NCI-H187 (cell line): ENCODE measurements around the gene ASTN1.
"Not testable (repeated sequence)": the region's sequence is repeated elsewhere in the genome, so short reads cannot be mapped to it uniquely, and the experiment has no call there.

ENCODE experiments used
- DNase-seq, 2 experiments: peaks; one replicate each; lab custom pipeline; 2025; lab: John Stamatoyannopoulos, UW

Gene ASTN1

DNA sequence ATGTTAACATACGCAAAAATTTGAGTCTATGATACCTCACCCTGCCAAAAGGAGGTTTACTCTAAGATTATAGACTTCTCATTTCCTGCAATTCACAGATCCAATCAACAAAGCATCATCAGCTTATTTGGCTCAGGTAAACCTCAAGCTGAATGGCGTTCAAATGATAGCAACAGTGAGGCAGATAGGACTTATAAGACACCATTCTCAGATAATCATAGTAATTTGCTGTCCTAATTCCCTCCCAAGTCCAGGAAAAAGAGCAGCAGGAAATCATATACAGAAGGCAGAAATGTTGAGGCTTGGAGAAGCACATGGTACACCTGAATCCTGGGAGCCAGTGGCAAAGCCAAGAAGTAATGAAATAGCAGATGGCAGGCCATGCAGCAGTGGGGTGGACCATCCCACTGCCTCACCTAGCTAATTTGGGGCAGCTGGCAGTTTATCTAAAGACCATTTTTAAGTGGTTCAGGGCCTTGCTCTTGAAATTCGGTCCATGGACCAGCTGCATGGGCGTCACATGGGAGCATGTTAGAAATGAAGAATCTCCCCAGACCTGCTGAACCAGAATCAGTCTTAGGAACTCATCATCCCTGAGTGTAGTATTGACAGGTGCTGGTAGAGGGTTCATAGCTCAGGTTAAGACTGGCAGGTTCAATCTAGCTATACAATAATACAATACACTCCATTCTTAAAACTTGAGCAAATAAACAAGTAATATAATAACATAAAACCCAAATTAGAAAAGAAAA lies 57.7 kb downstream of the ASTN1 start:
- no peak for DNase-seq

DNA sequence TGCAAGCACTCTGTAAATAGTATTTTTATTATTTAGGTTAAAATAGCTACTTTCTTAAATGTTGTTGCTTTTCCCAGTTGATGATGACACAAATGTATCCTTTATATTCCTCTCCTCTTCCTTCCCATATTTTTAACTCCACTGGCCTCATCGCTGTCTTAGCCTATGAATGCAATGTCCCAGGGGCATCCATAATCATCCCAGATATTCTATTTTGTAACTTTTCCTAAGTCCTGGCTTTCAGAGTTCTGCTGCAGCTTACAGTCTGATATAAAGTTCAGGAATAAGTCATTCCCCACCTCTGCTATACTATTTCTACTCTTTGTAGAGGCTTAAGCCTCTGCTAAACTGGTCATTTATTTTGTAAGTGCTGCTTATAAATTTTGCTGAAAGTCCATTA lies 58.3 kb downstream of the ASTN1 start:
- no peak for DNase-seq

DNA sequence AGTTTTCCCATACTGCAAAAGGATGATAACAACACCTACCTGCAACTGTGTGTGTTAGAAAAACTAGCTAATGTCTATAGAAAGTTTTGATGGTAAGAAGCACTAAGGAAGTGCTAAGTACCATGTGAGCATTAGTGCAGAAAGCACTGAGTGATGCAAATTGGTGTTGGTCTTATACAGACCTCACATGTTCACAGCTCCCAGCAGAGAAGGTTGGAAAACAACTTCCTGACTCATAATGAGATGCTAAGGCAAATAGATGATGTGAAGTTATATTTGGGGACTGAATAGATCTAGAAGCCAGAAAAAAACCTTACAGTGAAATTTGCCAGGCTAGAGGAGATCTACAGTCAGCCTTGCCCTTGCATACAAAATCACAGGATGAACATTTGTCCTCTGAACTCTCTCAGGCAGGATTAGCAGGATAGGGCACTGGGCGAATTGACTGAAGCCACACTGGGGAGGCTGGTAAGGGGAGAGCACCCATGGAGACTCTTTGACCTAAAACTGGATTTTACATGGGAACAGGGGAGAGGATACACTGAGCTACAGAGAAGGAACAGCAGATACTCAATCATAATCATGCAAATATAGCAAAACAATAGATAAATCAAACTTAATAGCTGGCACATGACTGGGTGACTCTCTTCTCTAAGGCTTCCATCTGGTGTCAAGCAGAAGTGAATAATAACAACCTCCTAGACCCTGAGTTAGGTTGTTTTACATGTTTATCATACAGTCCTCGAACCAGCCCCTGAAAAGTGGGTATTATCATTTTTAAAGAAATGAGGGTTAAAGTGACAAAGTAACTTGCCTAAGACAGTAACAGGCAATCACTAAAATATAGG lies 61.3 kb downstream of the ASTN1 start:
- no peak for DNase-seq

DNA sequence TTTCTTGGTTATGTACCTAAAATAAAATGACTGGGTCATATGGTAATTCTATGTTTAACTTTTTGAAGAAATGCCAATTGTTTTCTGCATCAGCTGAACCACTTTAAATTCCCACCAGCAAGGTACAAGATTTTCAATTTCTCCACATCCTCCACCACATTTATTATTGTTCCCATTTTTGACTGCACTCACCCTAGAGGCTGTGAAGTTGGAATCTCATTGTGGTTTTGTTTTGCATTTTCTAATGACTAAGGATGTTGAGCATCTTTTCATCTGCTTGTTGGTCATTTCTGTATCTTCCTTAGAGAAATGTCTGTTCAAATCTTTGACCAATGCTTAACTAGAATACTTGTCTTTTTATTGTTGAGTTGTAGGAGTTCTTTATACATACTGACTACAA lies 72.5 kb downstream of the ASTN1 start:
- no peak for DNase-seq

DNA sequence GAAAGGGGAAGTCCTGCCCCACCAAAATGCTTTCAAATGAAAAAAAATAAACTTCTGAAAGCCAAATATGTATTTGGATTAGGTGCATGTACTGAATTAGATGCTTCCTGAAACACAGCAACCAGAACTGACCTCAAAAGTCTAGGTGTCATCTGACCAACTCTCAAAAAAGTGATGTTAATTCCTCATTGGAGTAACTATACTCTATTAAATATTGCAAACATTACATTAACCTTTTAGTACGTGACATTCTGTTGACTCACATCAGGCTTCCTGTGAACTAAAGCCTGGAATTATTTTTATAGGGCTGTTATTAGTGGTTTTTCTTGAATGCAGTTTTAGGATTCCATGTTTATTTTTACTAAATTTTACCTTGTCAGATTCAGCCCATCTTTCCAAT lies 73.5 kb downstream of the ASTN1 start:
- DNase-seq, result no peak

DNA sequence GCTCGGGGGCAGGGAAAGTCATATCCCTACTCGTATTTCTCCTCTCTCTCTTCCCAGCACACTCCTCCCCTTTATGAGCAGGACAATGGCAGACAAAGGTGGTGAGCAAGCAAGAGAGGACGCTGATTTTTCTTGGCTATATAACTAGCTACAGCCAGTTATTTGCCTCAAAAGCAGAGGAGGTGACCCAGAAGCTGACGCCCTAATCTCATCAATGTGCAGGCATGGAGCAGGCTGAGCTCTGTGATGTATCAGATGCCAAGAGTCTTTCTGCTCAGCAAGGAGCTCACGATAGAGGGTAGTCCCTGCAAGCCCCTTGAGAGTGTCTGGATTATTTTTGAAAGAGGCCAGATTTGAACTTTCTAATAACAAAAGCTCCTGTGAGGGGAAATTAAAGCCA lies 75.5 kb downstream of the ASTN1 start:
- DNase-seq, result no peak

DNA sequence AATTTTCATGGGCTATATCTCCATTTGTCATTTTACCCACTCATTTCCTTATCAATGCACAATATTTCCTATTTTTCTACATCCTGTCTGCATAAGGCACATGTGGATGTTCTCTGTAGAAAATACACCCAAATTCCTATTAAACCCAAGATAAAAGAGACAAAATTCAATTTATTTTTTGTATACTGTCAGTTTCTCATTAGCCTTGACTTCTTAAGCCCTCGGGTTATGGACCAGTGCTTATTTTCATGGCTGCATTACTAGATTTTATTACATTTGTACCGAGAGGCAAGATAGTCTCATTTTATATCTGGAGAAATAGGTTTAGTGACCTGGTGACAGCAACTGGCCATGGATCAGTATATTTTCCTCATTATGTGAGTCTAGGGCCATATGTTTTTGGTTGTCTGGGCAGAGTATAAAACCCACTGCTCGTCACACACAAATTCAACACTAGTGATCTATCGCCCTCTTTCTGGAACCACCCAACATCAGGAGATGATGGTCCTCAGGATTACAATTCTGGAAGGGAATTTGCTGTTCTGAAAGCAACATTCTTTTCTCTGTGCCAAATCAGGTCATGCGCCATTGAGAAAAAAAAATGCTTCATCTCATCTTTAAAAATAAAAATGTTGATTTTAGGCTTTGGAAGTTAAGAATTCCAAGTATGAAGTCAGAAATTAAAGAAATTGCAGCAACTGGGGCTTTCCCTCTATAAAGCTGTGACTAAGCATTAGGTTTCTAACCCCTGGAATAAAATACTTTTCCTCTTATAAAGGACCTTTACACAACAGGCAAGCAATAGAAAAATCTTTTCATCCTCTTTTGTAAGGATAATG lies 81.4 kb downstream of the ASTN1 start:
- DNase-seq, result no peak

DNA sequence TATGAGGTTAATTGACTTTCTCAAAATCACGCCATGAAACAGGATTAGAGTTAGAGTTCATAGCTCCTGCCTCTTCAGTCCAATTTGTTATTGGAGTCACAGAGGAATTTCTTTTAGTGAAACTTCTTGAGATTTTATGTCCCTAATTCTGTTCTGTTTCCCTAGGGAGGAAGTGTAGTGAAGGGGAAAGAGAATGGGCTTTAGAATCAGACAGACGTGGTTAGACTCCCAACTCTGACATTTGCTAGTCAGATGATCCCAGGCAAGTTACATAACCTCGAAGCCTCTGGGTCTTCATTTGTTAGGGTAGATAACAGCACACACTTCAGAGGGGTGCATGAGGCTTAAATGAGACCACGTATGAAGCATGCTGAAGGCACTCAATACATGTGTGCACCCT lies 83.9 kb downstream of the ASTN1 start:
- no peak for DNase-seq

DNA sequence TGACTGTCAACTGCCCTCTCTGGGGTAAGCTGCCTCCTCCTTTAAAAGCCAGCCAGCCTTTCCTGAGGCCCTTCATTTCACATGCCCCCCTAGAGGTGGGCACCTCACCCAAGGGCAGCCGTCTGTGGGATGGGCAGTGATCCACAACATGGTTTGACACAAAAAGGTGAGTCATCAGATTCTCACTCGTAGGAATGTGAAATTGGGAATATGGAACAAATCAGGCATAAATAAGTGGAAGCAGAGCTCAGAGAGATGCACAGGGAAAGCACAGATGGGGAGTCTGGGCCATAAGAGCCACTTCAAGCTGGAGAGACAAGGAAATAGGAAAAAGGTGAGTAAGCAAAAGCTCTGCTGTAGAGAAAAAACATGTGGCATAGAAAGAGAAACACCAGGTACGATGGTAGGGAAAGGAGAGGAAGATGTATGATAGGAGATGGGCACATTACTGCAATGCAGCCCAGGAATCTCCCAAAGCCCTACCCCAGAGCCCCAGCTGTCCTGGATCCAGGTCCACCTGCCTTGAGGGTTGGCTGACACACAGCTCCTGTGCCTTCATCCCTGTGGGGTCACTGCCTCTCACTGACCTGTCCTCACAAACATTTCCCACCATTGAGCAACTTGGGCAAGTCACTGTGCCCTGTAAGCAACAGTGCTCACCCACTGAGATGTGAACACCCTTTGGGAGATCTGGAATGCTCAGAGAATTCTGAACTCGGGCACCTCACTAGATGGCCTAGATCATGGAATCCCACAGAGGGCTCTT lies 86.6 kb downstream of the ASTN1 start:
- DNase-seq, result peak in 1 of 2 experiments; percentile 25

DNA sequence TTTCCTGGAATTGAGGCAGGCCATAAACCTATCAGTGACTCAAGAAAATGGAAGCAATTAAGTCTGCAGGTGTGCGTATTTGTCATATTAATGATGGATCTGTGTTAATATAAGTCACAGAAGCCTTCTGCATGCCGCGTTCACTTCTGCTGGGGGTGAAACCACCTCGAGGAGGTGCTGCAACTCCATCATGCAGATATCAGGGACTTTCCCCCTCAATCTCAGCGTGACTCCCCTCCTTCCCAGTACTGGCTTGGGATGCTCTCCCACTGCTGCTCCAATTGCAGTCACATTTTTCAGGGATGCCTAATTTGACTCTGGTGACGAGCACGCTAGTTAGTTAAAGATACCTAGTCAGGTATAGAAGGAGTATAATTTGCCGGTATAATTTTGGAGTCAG lies 87.5 kb downstream of the ASTN1 start:
- DNase-seq, result no peak

DNA sequence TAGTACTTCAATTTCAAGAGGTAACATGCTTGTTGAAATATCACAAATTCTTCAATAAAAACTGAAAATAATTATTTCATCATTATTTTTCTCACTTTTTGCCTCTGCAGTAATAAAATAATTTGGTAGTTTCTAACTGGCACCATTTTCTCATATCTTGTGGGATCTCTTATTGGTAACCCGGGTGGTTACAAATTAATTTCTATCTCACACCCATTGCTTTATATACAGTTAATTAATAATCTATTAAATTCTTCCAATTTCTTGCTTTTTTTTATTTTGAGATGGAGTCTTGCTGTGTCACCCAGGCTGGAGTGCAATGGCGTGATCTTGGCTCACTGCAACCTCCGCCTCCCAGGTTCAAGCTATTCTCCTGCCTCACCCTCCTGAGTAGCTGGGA lies 89.7 kb downstream of the ASTN1 start:
- DNase-seq, result not testable (repeated sequence)

DNA sequence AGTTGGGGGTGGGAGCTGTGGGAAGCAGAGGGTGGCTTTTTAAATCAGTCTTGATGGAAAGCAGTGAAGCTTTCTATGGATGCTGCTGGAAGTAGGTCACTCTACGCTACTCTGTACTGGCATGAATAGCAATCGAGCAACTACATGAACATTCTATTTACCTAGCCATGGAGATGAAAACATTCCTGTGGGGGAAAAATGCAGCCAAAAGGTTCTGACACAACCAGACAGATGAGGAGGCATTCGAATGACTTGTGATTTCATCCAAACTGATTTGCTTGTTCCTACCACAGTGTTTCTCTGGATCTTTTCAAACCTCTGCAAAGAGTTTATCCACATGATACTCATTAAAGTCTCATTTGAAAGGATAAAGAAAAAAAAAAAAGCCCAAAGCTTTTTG lies 95.0 kb downstream of the ASTN1 start:
- DNase-seq, result no peak

DNA sequence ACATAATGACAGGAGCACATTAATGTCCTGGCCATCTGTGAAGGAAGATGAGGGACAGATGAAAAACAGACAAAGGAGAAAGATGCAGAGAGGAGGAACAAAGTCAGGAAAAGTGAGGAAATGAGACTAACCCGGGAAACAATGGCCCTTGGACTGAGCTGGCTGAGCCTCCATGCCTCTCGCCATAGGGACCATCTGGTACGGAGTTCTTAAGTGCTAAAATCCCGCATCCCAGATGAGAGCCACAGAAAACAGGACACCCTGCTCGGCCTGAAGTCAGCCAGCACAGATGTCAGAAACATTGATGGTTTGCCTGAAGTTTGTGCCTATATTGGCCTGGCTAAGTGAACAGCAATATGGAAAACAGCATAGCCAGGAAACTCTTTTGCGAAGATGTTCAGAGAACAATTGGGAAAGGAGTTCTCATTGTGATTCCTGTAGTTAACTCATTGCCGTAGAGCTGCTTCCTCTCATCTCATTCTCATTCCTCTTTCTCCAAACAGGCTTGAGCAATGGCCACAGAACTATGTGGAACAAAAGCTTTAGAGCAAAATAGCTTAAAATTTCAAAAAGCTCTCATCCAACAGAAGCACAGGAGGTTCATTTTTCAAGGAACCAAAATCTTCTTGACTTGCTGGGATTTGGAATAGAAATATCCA lies 96.6 kb downstream of the ASTN1 start:
- DNase-seq, result no peak

DNA sequence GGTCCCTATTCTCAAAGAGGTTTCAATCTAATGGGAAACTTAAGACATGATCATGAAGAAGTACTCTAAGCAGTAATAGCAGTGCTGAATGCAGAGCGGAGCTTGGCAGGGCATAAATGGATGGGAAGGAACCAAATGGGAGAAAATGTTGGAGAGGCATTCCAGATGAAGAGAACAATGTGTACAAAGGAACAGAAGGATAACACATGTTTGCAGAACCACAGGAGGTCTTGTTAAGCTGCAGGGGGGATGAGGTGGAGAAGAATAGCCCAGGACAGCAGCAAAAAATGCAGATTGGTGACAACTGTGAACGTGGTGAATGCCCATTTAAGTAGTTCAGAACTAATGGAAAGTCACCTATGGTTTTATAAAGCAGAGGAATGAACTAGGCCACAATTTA lies 99.1 kb downstream of the ASTN1 start:
- DNase-seq, result peak in 1 of 2 experiments; percentile 31

DNA sequence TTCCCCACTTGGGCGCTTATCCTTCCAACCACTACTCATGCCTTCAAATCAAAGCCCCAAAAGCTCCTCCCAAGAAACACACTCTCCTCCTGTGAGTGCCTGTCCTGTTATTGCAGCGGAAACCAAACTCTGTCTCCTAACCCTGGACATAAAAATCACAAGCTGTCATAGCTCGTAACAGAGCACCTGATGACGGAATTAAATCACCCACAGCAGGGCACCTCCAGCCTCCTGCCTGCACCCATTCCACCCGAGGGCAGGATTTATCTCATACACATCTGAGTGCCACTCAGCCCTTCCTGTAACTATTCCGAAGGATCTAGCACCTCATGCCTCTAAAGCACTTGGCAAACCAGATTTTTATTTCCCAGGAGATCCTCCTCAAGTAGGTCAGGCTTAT lies 100.9 kb downstream of the ASTN1 start:
- no peak for DNase-seq

DNA sequence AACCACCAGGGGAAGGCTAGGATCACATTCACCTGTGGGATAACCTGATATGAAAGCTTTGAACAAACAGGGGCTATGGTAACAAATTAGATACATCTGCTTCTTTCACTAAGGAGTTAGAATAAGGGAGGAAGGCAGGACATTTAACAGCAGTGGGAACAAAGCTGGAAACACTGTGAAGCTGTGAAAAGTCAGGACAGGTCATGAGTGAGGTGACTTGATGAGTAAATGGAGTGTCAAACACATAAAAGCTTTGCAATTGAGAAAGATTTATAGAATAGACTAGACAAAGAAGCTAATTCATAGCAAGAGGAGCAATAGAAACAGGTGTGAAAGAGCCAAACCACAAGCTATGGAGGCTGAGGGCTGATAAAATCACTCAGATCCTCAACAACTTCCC lies 110.0 kb downstream of the ASTN1 start:
- no peak for DNase-seq

DNA sequence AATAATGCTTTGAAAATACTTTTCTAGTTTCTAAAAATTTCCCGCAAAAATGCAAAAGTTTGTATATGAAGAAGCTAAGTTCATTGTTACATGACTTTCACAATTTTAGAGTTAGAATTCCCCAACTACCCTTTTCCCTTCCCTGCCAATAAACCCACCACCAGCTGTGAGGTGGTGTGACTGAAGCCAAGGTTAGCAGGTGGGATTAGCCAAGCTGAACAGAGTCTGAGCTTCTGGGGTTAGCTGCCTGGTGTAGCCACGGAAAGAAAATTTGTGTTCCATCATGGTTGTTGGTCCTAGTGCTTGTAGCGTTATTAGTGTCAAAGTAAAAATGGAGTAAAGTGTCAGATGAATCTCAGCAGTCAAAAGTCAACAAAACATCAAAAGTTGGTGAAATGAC lies 110.9 kb downstream of the ASTN1 start:
- no peak for DNase-seq

DNA sequence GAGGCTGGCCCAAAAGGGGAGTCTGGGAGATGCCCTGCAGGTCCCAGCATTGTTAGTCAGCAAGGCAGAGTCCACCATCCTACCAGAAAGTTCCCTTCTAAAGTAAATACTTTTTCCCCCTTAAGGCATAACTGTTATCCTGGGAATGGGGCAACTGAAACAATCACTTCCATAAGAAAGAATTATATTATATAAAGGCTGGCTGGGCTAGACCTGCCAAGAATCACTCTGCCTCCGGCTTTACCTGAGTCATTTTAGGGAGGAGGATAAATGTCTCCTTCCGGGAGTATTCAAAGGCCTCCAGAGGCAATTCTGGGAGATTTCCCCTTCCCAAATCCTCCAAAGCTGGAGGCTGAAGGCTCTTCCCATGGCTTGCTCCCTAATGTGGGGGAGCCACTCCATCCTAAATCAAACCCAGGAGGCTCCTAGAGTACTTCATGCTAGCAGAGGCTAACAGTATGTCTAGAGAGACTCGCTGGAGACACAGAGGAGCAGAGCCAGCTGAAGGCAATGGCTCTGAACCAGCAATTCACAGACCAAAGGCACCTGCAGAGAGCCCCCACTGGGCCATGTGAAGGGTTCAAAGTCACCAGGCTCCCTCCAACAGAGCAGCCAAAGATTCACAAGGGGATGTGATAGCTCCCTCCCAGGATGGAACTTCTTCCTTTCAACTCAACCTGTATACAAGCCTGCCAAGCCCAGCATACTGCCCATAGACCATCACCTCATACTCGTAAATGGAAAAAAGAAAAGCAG lies 116.0 kb downstream of the ASTN1 start:
- no peak for DNase-seq

DNA sequence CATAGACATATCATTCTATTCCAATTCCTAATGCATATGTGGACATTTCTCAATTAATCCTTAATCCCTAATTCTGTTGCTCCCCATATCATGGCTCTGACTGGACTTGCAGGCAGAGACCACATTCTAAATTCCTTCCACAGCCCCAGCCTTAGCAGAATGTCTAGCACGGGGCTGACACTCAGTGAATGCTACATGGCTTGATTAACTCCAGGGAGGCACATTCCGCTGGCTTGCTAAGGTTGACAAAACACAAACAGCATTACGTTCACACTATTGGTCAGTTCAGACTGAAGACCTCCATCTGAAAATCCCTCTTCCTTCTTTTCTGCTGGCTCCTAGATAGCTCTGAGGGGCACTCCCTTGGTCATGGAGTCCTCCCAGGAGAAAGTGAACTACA lies 119.4 kb downstream of the ASTN1 start:
- DNase-seq, result no peak

DNA sequence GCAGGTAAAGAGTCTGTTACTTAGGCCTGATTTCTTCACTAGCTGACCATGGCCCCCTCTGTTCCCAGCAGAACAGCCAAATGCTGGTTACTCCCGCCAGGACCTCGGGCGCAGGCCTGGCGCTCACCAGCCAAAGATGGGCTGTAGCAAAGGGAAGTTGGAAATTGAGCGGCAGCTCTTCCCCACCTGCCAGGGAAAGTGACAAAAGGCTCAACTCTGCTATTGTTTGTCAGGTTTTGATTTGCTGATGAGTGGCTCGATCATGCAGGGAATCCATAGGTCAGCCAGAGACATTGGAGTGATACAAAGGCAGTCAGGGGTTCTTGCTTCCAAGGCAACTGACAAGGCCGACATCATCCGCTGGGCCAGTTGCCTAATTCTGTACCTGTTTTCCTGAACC lies 120.1 kb downstream of the ASTN1 start:
- no peak for DNase-seq

DNA sequence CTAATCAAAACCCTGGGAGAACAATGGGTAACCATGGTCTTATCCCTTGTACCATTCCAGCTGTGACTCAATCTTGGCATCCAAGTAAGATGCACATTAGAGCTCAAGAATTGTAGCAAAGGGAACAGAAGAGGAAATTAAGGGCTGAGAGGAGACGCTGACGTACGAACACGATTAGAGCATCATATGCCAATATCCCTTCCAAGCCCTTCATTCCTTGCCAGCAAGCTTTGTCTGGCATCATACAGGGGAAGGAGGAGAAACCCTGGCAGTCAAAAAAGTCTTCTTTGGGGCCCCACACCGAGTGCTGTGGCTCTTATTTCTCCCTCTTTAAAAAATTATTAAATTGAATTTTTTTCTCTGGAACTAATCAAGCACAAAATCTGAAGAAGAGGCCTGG lies 120.9 kb downstream of the ASTN1 start:
- no peak for DNase-seq
